RWPE2 (cell line): ENCODE measurements around the gene UCK2.

Experiments
- ATAC-seq: fragments of 200-7000 bp; cut with Tn5 transposase; 3 replicates; pipeline ENCODE4 v1.9.1; 2021; ENCODE audit warnings: low read depth
- DNase-seq: peaks from one replicate; pipeline ENCODE4 v3.0.0-alpha.2; 2020; ENCODE audit warnings: low spot score
- H3K27ac ChIP-seq: fragments of 450-650 bp; 2 replicates; pipeline ENCODE4 v1.5.1; 2017; ENCODE audit warnings: mild to moderate bottlenecking; ENCODE audit not compliant: poor library complexity, severe bottlenecking
- H3K27me3 ChIP-seq: fragments of 250-450 bp; sonication (Bioruptor Pico); 2 replicates; pipeline ENCODE4 v1.5.1; 2021; ENCODE audit warnings: mild to moderate bottlenecking, moderate library complexity; ENCODE audit not compliant: insufficient read depth, poor library complexity, severe bottlenecking
- H3K36me3 ChIP-seq: fragments of 250-450 bp; sonication (Bioruptor Pico); 2 replicates; pipeline ENCODE4 v1.5.1; 2020; ENCODE audit warnings: low read depth, mild to moderate bottlenecking, moderate library complexity
- H3K4me1 ChIP-seq: fragments of 250-450 bp; sonication (Bioruptor Pico); 2 replicates; pipeline ENCODE4 v1.5.1; 2021; ENCODE audit warnings: mild to moderate bottlenecking, moderate library complexity; ENCODE audit not compliant: insufficient read depth, poor library complexity, severe bottlenecking
- H3K4me3 ChIP-seq: fragments of 250-450 bp; sonication (Bioruptor Pico); 2 replicates; pipeline ENCODE4 v1.5.1; 2021; ENCODE audit warnings: mild to moderate bottlenecking, moderate library complexity; ENCODE audit not compliant: severe bottlenecking
- H3K9me3 ChIP-seq: fragments of 250-450 bp; sonication (Bioruptor Pico); 2 replicates; pipeline ENCODE4 v1.5.1; 2021; ENCODE audit warnings: mild to moderate bottlenecking, moderate library complexity; ENCODE audit not compliant: severe bottlenecking
- TF ChIP-seq, protein P1 (sequence below): fragments of 450-650 bp; IDR thresholded peaks from one replicate; pipeline ENCODE4 v1.5.1; 2017; ENCODE audit warnings: mild to moderate bottlenecking, moderate library complexity; ENCODE audit not compliant: poor library complexity, severe bottlenecking

The UCK2 gene

GRCh38 chr1:165899461-165899941, 72.1 kb downstream of the UCK2 start:
- Histone ChIP-seq H3K4me3 (no peak overlapping the region), H3K27ac (peak overlapping the region; percentile 83), H3K27me3 (no peaks in the 10 kb centered on the region), H3K36me3 (peaks cover 67% of the 10 kb centered on the region), H3K9me3 (no peaks in the 10 kb centered on the region), H3K4me1 (peaks cover 83% of the 10 kb centered on the region)
- DNase-seq (no peak), ATAC-seq (no peak)
- TF ChIP-seq, protein P1, sequence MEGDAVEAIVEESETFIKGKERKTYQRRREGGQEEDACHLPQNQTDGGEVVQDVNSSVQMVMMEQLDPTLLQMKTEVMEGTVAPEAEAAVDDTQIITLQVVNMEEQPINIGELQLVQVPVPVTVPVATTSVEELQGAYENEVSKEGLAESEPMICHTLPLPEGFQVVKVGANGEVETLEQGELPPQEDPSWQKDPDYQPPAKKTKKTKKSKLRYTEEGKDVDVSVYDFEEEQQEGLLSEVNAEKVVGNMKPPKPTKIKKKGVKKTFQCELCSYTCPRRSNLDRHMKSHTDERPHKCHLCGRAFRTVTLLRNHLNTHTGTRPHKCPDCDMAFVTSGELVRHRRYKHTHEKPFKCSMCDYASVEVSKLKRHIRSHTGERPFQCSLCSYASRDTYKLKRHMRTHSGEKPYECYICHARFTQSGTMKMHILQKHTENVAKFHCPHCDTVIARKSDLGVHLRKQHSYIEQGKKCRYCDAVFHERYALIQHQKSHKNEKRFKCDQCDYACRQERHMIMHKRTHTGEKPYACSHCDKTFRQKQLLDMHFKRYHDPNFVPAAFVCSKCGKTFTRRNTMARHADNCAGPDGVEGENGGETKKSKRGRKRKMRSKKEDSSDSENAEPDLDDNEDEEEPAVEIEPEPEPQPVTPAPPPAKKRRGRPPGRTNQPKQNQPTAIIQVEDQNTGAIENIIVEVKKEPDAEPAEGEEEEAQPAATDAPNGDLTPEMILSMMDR = no peak

DNA sequence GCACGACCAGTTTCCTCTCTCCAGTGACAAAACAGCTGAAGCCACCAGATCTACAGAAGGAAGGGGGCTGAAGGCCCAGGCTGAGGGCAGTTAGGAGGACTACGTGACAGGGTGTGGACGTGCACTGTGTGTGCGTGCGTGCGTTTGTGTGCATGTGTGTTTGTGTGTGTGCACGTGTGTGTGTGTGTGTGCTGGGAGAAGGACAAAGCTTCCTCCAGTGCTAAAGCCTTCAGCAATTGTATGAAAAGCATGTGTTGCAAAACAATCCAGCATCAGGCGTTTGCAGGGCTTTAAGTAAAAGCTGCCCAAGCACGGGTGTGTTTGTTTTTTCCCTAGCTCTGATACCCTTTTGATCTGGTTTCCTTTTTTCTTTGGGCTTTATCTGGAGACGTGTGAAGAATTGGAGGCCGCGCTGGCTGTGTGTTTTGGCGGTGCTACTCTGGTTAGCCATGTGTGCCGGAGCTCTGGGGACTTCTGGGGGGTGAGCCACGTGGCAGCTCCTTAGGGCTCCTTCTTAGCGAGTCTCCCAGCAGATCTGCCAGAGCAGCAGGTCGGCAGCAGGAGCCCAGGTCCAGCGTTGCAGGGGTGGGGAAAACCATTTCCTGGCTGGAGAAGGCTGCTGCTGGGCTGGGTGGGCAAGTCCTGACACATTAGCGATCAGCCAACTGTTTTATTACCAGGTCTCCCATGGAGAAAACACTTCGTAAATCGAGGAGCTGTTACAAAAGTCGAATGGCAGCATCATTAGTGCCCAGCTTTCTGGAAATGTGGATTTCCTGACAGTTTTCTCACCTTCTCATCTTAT, 73.4 kb downstream of the UCK2 start:
- Histone ChIP-seq H3K4me1 (peaks cover 74% of the 10 kb centered on the region), H3K4me3 (no peak overlapping the region), H3K27ac (peak overlapping the region; percentile 83), H3K9me3 (no peaks in the 10 kb centered on the region), H3K27me3 (no peaks in the 10 kb centered on the region), H3K36me3 (peaks cover 65% of the 10 kb centered on the region)
- TF ChIP-seq, protein P1 = no peak
- ATAC-seq = peak; percentile 35
- DNase-seq = peak; percentile 70

DNA sequence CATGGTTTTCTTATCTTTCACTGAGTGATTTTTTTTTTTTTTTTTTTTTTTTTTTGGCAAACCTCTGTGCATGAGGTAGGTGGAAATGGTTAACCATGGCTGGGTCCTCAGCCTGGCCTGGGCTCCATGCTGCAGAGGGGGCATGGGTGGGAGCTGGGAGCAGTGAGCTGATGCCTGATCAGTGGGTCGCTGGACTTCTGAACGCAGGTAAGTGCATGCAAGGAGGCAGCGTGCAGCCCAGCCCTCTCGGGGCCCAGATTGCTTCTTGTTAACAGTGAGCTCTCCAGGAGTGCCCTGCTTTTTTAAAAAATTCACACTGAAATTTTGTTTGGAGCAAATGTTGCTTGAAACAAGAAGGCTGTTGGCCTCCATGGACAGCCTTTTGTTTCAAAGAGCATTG, 75.2 kb downstream of the UCK2 start:
- Histone ChIP-seq H3K4me3 (no peak overlapping the region), H3K4me1 (peaks cover 56% of the 10 kb centered on the region), H3K9me3 (no peaks in the 10 kb centered on the region), H3K36me3 (peaks cover 65% of the 10 kb centered on the region), H3K27ac (peak overlapping the region; percentile 83), H3K27me3 (no peaks in the 10 kb centered on the region)
- TF ChIP-seq, protein P1 = no peak
- ATAC-seq (no peak), DNase-seq (no peak)

- H3K9me3 ChIP-seq = no peaks in the 10 kb centered on the region
- TF ChIP-seq, protein P1 = no peak
- H3K27ac ChIP-seq = peak overlapping the region; percentile 83
- no peaks in the 10 kb centered on the region for H3K27me3 ChIP-seq
- ATAC-seq = peak; percentile 88
- H3K4me3 ChIP-seq = no peak overlapping the region
- H3K36me3 ChIP-seq = peaks cover 66% of the 10 kb centered on the region
- peaks cover 45% of the 10 kb centered on the region for H3K4me1 ChIP-seq
- DNase-seq = peak; percentile 89
Observed at GRCh38 chr1:165903672-165904071, 76.3 kb downstream of the UCK2 start.

DNA sequence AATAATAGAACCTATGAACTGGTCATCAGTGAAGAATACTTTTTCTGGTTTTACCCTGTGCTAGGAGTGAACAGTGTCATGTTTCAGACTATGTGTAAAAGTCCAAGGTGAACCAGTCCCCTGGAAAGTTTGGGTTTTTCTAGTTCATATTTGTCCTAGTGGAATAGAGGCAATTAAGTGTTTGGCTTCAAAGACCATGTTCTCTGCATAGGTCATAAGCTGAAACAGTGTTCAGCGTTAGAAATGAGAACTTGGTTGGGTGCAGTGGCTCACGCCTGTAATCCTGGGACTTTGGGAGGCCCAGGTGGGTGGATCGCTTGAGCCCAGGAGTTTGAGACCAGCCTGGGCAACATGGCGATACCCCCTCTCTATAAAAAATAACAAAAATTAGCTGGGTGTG, 77.5 kb downstream of the UCK2 start:
- Histone ChIP-seq H3K27me3 (no peaks in the 10 kb centered on the region), H3K36me3 (peaks cover 71% of the 10 kb centered on the region), H3K4me3 (no peak overlapping the region), H3K27ac (peak overlapping the region; percentile 83), H3K4me1 (peaks cover 32% of the 10 kb centered on the region), H3K9me3 (no peaks in the 10 kb centered on the region)
- TF ChIP-seq, protein P1 = no peak
- no peak for ATAC-seq
- no peak for DNase-seq
